ENCODE measurements around the gene FAIM2.

Gene FAIM2

GRCh38 chr12:49902399-49903350 lies 1.0 kb downstream of the FAIM2 start:
- Histone ChIP-seq H3K36me3 (ENCODE audit: control insufficient read depth, insufficient read depth, low read length) (no peaks in the 10 kb centered on the region), H3K9ac (ENCODE audit: low read length) (no peak overlapping the region), H3K4me1 (ENCODE audit: control insufficient read depth, insufficient read depth, low read length) (peaks cover 10% of the 10 kb centered on the region), H3K4me3 (ENCODE audit: low read depth, low read length) (no peak overlapping the region), H3K27ac (ENCODE audit: low read depth, low read length) (no peak overlapping the region), H3K27me3 (ENCODE audit: control insufficient read depth, insufficient read depth, low read length) (peaks cover 36% of the 10 kb centered on the region), H3K9me3 (ENCODE audit: control insufficient read depth, insufficient read depth, low read depth, low read length) (no peaks in the 10 kb centered on the region)

GRCh38 chr12:49901986-49902385 lies 1.7 kb downstream of the FAIM2 start:
- H3K27ac ChIP-seq (ENCODE audit: low read depth, low read length), result no peak overlapping the region
- no peaks in the 10 kb centered on the region for H3K9me3 ChIP-seq (ENCODE audit: control insufficient read depth, insufficient read depth, low read depth, low read length)
- H3K4me3 ChIP-seq (ENCODE audit: low read depth, low read length), result no peak overlapping the region
- H3K36me3 ChIP-seq (ENCODE audit: control insufficient read depth, insufficient read depth, low read length), result no peaks in the 10 kb centered on the region
- H3K27me3 ChIP-seq (ENCODE audit: control insufficient read depth, insufficient read depth, low read length), result peaks cover 36% of the 10 kb centered on the region
- H3K4me1 ChIP-seq (ENCODE audit: control insufficient read depth, insufficient read depth, low read length), result peaks cover 10% of the 10 kb centered on the region
- H3K9ac ChIP-seq (ENCODE audit: low read length), result no peak overlapping the region

GRCh38 chr12:49901026-49901425 lies 2.7 kb downstream of the FAIM2 start:
- Histone ChIP-seq H3K27me3 (ENCODE audit: control insufficient read depth, insufficient read depth, low read length) (peaks cover 35% of the 10 kb centered on the region), H3K4me3 (ENCODE audit: low read depth, low read length) (no peak overlapping the region), H3K27ac (ENCODE audit: low read depth, low read length) (no peak overlapping the region), H3K9me3 (ENCODE audit: control insufficient read depth, insufficient read depth, low read depth, low read length) (no peaks in the 10 kb centered on the region), H3K36me3 (ENCODE audit: control insufficient read depth, insufficient read depth, low read length) (no peaks in the 10 kb centered on the region), H3K4me1 (ENCODE audit: control insufficient read depth, insufficient read depth, low read length) (peaks cover 10% of the 10 kb centered on the region), H3K9ac (ENCODE audit: low read length) (no peak overlapping the region)

- Histone ChIP-seq H3K4me1 (ENCODE audit: control insufficient read depth, insufficient read depth, low read length) (peaks cover 13% of the 10 kb centered on the region), H3K9ac (ENCODE audit: low read length) (no peak overlapping the region)
These were observed 3.3 kb downstream of the FAIM2 start for GRCh38 chr12:49900371-49900770.

GRCh38 chr12:49899921-49900320 lies 3.8 kb downstream of the FAIM2 start:
- Histone ChIP-seq H3K9ac (ENCODE audit: low read length) (no peak overlapping the region), H3K27ac (ENCODE audit: low read depth, low read length) (no peak overlapping the region)

More at GRCh38 chr12:49900371-49900770, 3.3 kb downstream of the FAIM2 start:
- Histone ChIP-seq H3K27me3 (ENCODE audit: control insufficient read depth, insufficient read depth, low read length) (peaks cover 28% of the 10 kb centered on the region), H3K9me3 (ENCODE audit: control insufficient read depth, insufficient read depth, low read depth, low read length) (no peaks in the 10 kb centered on the region), H3K4me3 (ENCODE audit: low read depth, low read length) (no peak overlapping the region), H3K36me3 (ENCODE audit: control insufficient read depth, insufficient read depth, low read length) (no peaks in the 10 kb centered on the region), H3K27ac (ENCODE audit: low read depth, low read length) (no peak overlapping the region)

GRCh38 chr12:49899286-49899843 lies 4.3 kb downstream of the FAIM2 start:
- H3K36me3 ChIP-seq (ENCODE audit: control insufficient read depth, insufficient read depth, low read length), result no peaks in the 10 kb centered on the region
- H3K27ac ChIP-seq (ENCODE audit: low read depth, low read length), result no peak overlapping the region
- H3K9me3 ChIP-seq (ENCODE audit: control insufficient read depth, insufficient read depth, low read depth, low read length), result no peaks in the 10 kb centered on the region
- H3K27me3 ChIP-seq (ENCODE audit: control insufficient read depth, insufficient read depth, low read length), result peaks cover 21% of the 10 kb centered on the region
- no peak overlapping the region for H3K9ac ChIP-seq (ENCODE audit: low read length)
- peaks cover 18% of the 10 kb centered on the region for H3K4me1 ChIP-seq (ENCODE audit: control insufficient read depth, insufficient read depth, low read length)
- H3K4me3 ChIP-seq (ENCODE audit: low read depth, low read length), result no peak overlapping the region

More at GRCh38 chr12:49899921-49900320, 3.8 kb downstream of the FAIM2 start:
- Histone ChIP-seq H3K4me1 (ENCODE audit: control insufficient read depth, insufficient read depth, low read length) (peaks cover 13% of the 10 kb centered on the region), H3K36me3 (ENCODE audit: control insufficient read depth, insufficient read depth, low read length) (no peaks in the 10 kb centered on the region), H3K9me3 (ENCODE audit: control insufficient read depth, insufficient read depth, low read depth, low read length) (no peaks in the 10 kb centered on the region), H3K4me3 (ENCODE audit: low read depth, low read length) (no peak overlapping the region), H3K27me3 (ENCODE audit: control insufficient read depth, insufficient read depth, low read length) (peaks cover 27% of the 10 kb centered on the region)

GRCh38 chr12:49897276-49897675 lies 6.4 kb downstream of the FAIM2 start:
- no peak overlapping the region for H3K9ac ChIP-seq (ENCODE audit: low read length)
- H3K4me1 ChIP-seq (ENCODE audit: control insufficient read depth, insufficient read depth, low read length), result peaks cover 14% of the 10 kb centered on the region
- no peak overlapping the region for H3K27ac ChIP-seq (ENCODE audit: low read depth, low read length)
- no peaks in the 10 kb centered on the region for H3K36me3 ChIP-seq (ENCODE audit: control insufficient read depth, insufficient read depth, low read length)
- no peaks in the 10 kb centered on the region for H3K9me3 ChIP-seq (ENCODE audit: control insufficient read depth, insufficient read depth, low read depth, low read length)
- H3K27me3 ChIP-seq (ENCODE audit: control insufficient read depth, insufficient read depth, low read length), result peaks cover 2% of the 10 kb centered on the region; the same call in 1 of the 2 replicates
- no peak overlapping the region for H3K4me3 ChIP-seq (ENCODE audit: low read depth, low read length)

- Histone ChIP-seq H3K27me3 (ENCODE audit: control insufficient read depth, insufficient read depth, low read length) (no peaks in the 10 kb centered on the region; the same call in 1 of the 2 replicates), H3K27ac (ENCODE audit: low read depth, low read length) (no peak overlapping the region), H3K4me3 (ENCODE audit: low read depth, low read length) (no peak overlapping the region), H3K36me3 (ENCODE audit: control insufficient read depth, insufficient read depth, low read length) (no peaks in the 10 kb centered on the region), H3K9ac (ENCODE audit: low read length) (no peak overlapping the region), H3K9me3 (ENCODE audit: control insufficient read depth, insufficient read depth, low read depth, low read length) (no peaks in the 10 kb centered on the region), H3K4me1 (ENCODE audit: control insufficient read depth, insufficient read depth, low read length) (peaks cover 14% of the 10 kb centered on the region)
These were observed 7.9 kb downstream of the FAIM2 start for GRCh38 chr12:49895773-49896172.

- H3K27me3 ChIP-seq (ENCODE audit: control insufficient read depth, insufficient read depth, low read length), result no peaks in the 10 kb centered on the region; the same call in 1 of the 2 replicates
- peaks cover 14% of the 10 kb centered on the region for H3K4me1 ChIP-seq (ENCODE audit: control insufficient read depth, insufficient read depth, low read length)
- no peak overlapping the region for H3K9ac ChIP-seq (ENCODE audit: low read length)
- H3K27ac ChIP-seq (ENCODE audit: low read depth, low read length), result no peak overlapping the region
- no peaks in the 10 kb centered on the region for H3K9me3 ChIP-seq (ENCODE audit: control insufficient read depth, insufficient read depth, low read depth, low read length)
- H3K4me3 ChIP-seq (ENCODE audit: low read depth, low read length), result no peak overlapping the region
- no peaks in the 10 kb centered on the region for H3K36me3 ChIP-seq (ENCODE audit: control insufficient read depth, insufficient read depth, low read length)
These were observed 8.9 kb downstream of the FAIM2 start for GRCh38 chr12:49894751-49895148.

GRCh38 chr12:49893753-49894750 lies 9.6 kb downstream of the FAIM2 start:
- Histone ChIP-seq H3K36me3 (ENCODE audit: control insufficient read depth, insufficient read depth, low read length) (no peaks in the 10 kb centered on the region), H3K4me1 (ENCODE audit: control insufficient read depth, insufficient read depth, low read length) (peaks cover 14% of the 10 kb centered on the region), H3K27me3 (ENCODE audit: control insufficient read depth, insufficient read depth, low read length) (no peaks in the 10 kb centered on the region), H3K9me3 (ENCODE audit: control insufficient read depth, insufficient read depth, low read depth, low read length) (no peaks in the 10 kb centered on the region), H3K9ac (ENCODE audit: low read length) (no peak overlapping the region), H3K27ac (ENCODE audit: low read depth, low read length) (no peak overlapping the region), H3K4me3 (ENCODE audit: low read depth, low read length) (no peak overlapping the region)
